HepG2 (cell line): ENCODE data around the gene PCYT2. TPM values are rescaled to one million over a fixed set of nuclear protein-coding genes. Genes with fewer than 3 reads are reported as not detected.

Experiments used
- ETV5 ChIP-seq: IDR thresholded peaks from 2 replicates; pipeline ENCODE4 v1.6.1; 2018; ENCODE audit warnings: missing biosample characterization, missing genetic modification reagents, inconsistent platforms, borderline replicate concordance
- GPN1 ChIP-seq: sonication (generic); formaldehyde crosslinking; IDR thresholded peaks from 2 replicates; pipeline ENCODE4 v1.5.1; 2020; ENCODE audit warnings: missing genetic modification reagents, borderline replicate concordance
- HNF1B ChIP-seq: sonication (generic); formaldehyde crosslinking; IDR thresholded peaks from 2 replicates; pipeline ENCODE4 v1.5.1; 2020; ENCODE audit warnings: mild to moderate bottlenecking, moderate library complexity, missing genetic modification reagents
- HNRNPK ChIP-seq: fragments of 200-400 bp; formaldehyde crosslinking; IDR thresholded peaks from 2 replicates; pipeline ENCODE4 v1.6.1; 2018; ENCODE audit warnings: low read length, low read depth, moderate library complexity, mild to moderate bottlenecking; ENCODE audit not compliant: poor library complexity, severe bottlenecking
- MAX ChIP-seq: IDR thresholded peaks from 2 replicates; pipeline ENCODE4 v1.6.1; 2012; ENCODE audit warnings: inconsistent platforms
- MNT ChIP-seq: fragments of 450-650 bp; IDR thresholded peaks from 2 replicates; pipeline ENCODE4 v1.6.1; 2016
- NBN ChIP-seq: fragments of 450-650 bp; conservative IDR thresholded peaks from 2 replicates; pipeline ENCODE4 v1.6.1; 2017
- NFAT5 ChIP-seq: sonication (generic); formaldehyde crosslinking; IDR thresholded peaks from 2 replicates; pipeline ENCODE4 v1.4.0; 2020; ENCODE audit warnings: missing genetic modification reagents
- PCBP2 ChIP-seq: fragments of 200-400 bp; formaldehyde crosslinking; optimal IDR thresholded peaks from 2 replicates; pipeline ENCODE3; 2018; ENCODE audit warnings: low read length, low read depth; ENCODE audit not compliant: poor library complexity, severe bottlenecking
- TEAD2 ChIP-seq: sonication (generic); formaldehyde crosslinking; IDR thresholded peaks from 2 replicates; pipeline ENCODE4 v1.9.0; 2021; ENCODE audit warnings: missing genetic modification reagents
- ZC3H13 ChIP-seq: sonication (generic); formaldehyde crosslinking; IDR thresholded peaks from 2 replicates; pipeline ENCODE4 v1.8.1; 2023; ENCODE audit warnings: mild to moderate bottlenecking, missing genetic modification reagents, moderate library complexity
- ZKSCAN8 ChIP-seq: IDR thresholded peaks from 2 replicates; pipeline ENCODE4 v1.6.1; 2016; ENCODE audit warnings: borderline replicate concordance, missing genetic modification reagents, missing compliant biosample characterization
- ZNF275 ChIP-seq: sonication (generic); formaldehyde crosslinking; IDR thresholded peaks from 2 replicates; pipeline ENCODE4 v1.8.0; 2022; ENCODE audit warnings: missing genetic modification reagents, mild to moderate bottlenecking, inconsistent platforms, borderline replicate concordance
- ZNF33A ChIP-seq: sonication (generic); formaldehyde crosslinking; IDR thresholded peaks from 2 replicates; pipeline ENCODE4 v1.5.1; 2020; ENCODE audit warnings: missing genetic modification reagents, mild to moderate bottlenecking, moderate library complexity, borderline replicate concordance
- ZNF746 ChIP-seq: sonication (generic); formaldehyde crosslinking; IDR thresholded peaks from 2 replicates; pipeline ENCODE4 v1.8.0; 2022; ENCODE audit warnings: mild to moderate bottlenecking, missing genetic modification reagents
- polyA plus RNA-seq, 8 experiments: library from polyadenylated mRNA; depleted of rRNA in 3 of 8; stranded (reverse) in 7 of 8; unstranded in 1 of 8; fragments of >200 nt; fragmentation: Illumina TruSeq in 4 of 8; extraction: Trizol in 4 of 8; gene quantifications; 2 replicates each; pipeline versions ENCODE4 v1.2.1 to v1.2.3, GENCODE V29; 2011 to 2016; ENCODE audit warnings: low read depth in 4 of 8, missing spikeins in 1 of 8, mixed read lengths in 1 of 8; ENCODE audit not compliant: insufficient read depth in 1 of 8
- total RNA-seq, 5 experiments: library from RNA; depleted of rRNA; stranded (reverse); fragments of >200 nt; fragmentation: Illumina TruSeq; extraction: Trizol; gene quantifications; 2 replicates each; pipeline ENCODE4 v1.2.3, GENCODE V29; 2016; ENCODE audit warnings: low read depth in 1 of 5

PCYT2 gene
- total and polyA plus RNA-seq, 2 of the 13 experiments (the other 11 are each of a cell fraction or from before 2014, with no cell fraction given), result 147 to 297 TPM

GRCh38 chr17:81899514-81900166 is 11.6 kb downstream of the PCYT2 start (continued):
- TF ChIP-seq MAX (0 out of 2 replicates have a peak, but pooled peaks have one; percentile 21), ETV5 (CRISPR knock-in tag) (no peak), ZC3H13 (CRISPR knock-in tag) (no peak; the same call in 1 of the 2 replicates), PCBP2 (no peak), ZNF275 (CRISPR knock-in tag) (no peak), NBN (no peak), TEAD2 (CRISPR knock-in tag) (no peak), ZNF746 (CRISPR knock-in tag) (no peak), ZKSCAN8 (no peak), NFAT5 (no peak), ZNF33A (no peak), HNF1B (CRISPR knock-in tag) (no peak), HNRNPK (no peak), GPN1 (no peak), MNT (0 out of 2 replicates have a peak, but pooled peaks have one; percentile 20)
